ENCODE results near the gene ADAMTSL3. TPM values are rescaled to one million over a fixed set of nuclear protein-coding genes. Genes with fewer than 3 reads are reported as not detected.
"Not testable (repeated sequence)": the region's sequence is repeated elsewhere in the genome, so short reads cannot be mapped to it uniquely, and the experiment has no call there.

The ADAMTSL3 gene
- total RNA-seq, 1 donor, result under 0.01 TPM

DNA sequence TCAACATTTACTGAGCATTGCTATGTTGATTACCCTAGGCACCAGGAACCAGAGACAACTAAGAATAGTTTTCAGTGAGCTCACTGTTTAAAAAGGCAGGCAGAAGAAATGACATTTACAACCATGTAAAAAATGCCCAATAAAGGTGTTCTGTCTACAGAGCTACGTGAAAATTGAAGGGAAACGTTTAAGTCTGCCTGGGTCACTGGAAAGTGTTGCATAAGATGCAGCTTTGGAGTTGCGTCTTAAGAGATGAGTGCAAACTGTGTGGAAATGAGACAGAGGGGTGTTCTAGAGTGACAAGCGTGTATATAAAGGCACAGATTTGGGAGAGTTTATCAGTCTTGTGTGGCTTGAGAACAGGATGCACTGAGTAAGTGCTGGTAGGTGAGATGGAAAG lies 303.0 kb downstream of the ADAMTSL3 start:
- H3K4me3 ChIP-seq (ENCODE audit: low read depth, low read length), result no peak overlapping the region
- no peak for DNase-seq (ENCODE audit: low read depth)
- TF ChIP-seq, protein P1, sequence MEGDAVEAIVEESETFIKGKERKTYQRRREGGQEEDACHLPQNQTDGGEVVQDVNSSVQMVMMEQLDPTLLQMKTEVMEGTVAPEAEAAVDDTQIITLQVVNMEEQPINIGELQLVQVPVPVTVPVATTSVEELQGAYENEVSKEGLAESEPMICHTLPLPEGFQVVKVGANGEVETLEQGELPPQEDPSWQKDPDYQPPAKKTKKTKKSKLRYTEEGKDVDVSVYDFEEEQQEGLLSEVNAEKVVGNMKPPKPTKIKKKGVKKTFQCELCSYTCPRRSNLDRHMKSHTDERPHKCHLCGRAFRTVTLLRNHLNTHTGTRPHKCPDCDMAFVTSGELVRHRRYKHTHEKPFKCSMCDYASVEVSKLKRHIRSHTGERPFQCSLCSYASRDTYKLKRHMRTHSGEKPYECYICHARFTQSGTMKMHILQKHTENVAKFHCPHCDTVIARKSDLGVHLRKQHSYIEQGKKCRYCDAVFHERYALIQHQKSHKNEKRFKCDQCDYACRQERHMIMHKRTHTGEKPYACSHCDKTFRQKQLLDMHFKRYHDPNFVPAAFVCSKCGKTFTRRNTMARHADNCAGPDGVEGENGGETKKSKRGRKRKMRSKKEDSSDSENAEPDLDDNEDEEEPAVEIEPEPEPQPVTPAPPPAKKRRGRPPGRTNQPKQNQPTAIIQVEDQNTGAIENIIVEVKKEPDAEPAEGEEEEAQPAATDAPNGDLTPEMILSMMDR (IDR thresholded peaks at IDR 0.05; ENCODE audit: insufficient read depth, low read depth, low read length), result no peak

DNA sequence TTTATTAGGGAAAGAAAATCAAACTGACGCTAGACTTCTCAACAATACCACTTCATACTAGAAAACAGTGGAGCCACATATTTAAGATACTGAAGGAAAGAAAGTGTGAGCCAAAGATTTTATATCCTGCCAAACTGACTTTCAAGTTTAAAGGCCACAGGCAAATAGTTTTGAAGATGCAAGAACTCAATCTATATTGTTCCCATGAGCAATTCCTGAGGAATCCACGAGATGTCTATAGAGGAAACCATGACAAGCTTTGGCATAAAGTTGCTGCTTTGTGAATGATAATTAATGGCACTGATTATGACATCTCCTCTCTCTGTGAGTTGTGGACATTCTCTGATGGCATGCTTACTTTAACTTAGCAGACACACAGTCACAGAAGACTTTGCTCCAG lies 305.6 kb downstream of the ADAMTSL3 start:
- DNase-seq (ENCODE audit: low read depth), result no peak
- no peak overlapping the region for H3K4me3 ChIP-seq (ENCODE audit: low read depth, low read length)
- TF ChIP-seq, protein P1 (IDR thresholded peaks at IDR 0.05; ENCODE audit: insufficient read depth, low read depth, low read length), result no peak

DNA sequence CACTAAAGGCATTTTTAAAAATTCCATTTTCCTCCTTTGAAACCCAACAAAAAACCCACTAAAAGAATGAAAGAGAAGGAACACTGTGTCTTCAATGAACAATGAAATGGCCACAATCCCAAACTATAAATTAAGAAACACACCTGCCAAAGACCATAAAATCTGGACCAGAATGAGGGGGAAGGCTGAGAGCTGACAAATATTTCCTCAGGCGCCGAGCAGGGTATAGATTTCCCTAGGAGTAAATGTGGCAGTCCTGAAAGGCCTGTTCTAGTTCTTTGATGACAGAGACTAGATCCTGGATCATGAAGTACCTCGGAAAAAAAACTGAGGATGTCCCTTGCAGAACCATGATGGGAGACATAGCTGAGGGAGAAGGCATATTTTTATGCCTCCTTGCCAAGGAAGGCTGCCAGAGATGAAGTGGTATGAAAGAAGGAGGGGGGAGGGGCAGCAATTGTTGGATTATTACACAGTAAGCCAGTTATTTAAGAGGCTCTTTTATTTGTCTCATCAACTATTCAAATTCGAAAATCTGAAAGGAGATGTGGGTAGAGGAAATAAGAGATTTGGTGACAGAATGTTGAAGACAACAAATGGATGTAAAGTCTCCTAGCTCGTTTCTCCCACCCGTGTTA lies 306.4 kb downstream of the ADAMTSL3 start:
- H3K4me3 ChIP-seq (ENCODE audit: low read depth, low read length), result no peak overlapping the region
- DNase-seq (ENCODE audit: low read depth), result no peak
- TF ChIP-seq, protein P1 (IDR thresholded peaks at IDR 0.05; ENCODE audit: insufficient read depth, low read depth, low read length), result no peak

DNA sequence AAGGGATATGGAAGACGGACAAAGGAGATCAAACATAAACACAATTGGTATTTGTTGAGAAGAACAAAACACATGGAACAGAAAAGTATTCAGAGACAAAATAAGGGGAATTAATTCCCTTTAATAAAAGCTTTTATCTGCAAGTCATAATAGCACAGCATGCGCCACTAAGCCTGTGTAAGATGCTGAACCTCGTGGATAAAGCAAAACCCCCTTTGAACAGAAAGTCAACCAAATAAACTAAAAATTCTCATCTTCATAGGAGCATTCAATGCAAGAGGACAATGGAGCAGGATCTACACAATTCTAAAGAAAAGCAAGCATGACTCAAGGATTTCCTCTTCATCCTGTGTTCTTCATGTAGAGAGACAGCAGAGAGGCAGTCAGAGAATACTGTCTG lies 307.4 kb downstream of the ADAMTSL3 start:
- H3K4me3 ChIP-seq (ENCODE audit: low read depth, low read length), result no peak overlapping the region
- no peak for DNase-seq (ENCODE audit: low read depth)
- TF ChIP-seq, protein P1 (IDR thresholded peaks at IDR 0.05; ENCODE audit: insufficient read depth, low read depth, low read length), result no peak

DNA sequence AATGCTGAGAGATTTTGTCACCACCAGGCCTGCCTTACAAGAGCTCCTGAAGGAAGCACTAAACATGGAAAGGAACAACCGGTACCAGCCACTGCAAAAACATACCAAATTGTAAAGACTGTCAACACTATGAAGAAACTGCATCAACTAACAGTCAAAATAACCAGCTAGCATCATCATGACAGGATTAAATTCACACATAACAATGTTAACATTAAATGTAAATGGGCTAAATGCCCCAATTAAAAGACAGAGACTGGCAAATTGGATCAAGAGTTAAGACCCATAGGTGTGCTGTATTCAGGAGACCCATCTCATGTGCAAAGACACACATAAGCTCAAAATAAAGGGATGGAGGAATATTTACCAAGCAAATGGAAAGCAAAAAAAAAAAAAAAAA lies 311.0 kb downstream of the ADAMTSL3 start:
- not testable (repeated sequence) for DNase-seq (ENCODE audit: low read depth); H3K4me3 ChIP-seq (ENCODE audit: low read depth, low read length)

DNA sequence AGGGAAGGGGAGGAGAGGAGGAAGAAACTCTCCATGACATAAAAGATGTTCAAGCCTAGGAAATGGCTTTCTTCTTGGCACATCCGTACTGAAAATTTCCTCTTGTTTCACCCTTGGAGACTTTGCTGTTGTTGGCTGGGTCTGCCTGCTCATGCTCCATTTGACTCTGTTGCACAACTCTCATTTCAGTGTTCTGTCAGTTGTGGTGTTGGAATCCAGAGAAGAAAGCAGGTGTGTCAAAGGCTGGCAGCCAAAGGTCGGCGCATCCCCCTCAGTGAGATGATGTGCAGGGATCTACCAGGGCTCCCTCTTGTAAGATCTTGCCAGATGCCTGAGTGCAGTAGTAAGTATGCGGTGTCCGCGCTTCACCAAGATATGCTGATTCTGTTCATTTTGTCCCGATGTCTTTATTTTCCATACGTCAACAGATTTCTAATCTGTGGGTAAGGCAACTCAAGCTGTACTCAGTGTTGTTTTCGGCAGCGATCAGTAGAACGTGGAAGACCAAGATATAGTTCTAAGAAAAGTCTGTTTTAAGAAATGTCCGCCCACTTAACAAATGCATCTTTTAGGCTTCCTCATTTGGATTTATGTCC lies 316.5 kb downstream of the ADAMTSL3 start:
- DNase-seq (ENCODE audit: low read depth), result peak; percentile 2
- TF ChIP-seq, protein P1 (IDR thresholded peaks at IDR 0.05; ENCODE audit: insufficient read depth, low read depth, low read length), result no peak
- no peak overlapping the region for H3K4me3 ChIP-seq (ENCODE audit: low read depth, low read length)

DNA sequence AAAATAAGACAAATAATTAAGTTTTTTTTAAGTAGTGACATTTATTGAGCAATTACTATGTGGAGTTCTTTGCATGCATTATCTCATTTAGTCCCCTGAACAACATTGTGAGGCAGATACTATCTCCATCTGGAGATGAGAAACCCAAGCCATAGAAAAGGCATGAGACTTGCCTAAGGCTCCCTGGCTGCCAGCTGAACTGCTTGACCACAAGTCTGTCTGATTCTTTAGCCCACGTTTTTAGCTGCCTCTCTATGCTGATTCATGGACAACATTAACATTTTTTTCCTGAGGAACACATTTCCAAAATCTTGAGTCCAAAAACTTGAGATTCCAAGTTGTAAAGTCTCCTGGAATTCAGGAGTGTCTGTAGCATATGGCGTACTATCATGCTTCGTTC lies 318.1 kb downstream of the ADAMTSL3 start:
- no peak overlapping the region for H3K4me3 ChIP-seq (ENCODE audit: low read depth, low read length)
- DNase-seq (ENCODE audit: low read depth), result no peak
- TF ChIP-seq, protein P1 (IDR thresholded peaks at IDR 0.05; ENCODE audit: insufficient read depth, low read depth, low read length), result no peak

All from fibroblast of villous mesenchyme (primary cell).